ENCODE results near the gene RNF215.
"Not testable (repeated sequence)": the region's sequence is repeated elsewhere in the genome, so short reads cannot be mapped to it uniquely, and the experiment has no call there.

The RNF215 gene

DNA sequence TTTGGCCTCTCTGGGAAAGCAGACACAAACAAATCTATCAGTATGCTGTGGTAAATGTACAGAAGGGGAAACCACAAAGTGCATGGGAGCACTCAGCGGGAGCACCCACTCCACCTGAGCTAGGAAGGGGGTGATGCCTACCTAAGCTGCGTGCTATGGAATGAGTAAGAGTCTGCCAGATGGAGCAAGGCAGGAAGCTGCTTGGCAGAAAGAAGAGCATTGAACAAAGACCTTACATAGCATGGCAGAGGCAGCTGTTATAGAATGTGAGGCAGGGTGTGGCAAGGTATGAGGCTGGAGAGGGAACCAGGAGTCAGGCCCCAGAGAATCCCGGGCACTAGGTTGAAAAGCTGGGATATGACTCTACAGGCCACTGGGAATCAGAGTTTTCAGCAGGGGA lies 24.6 kb upstream of the RNF215 start:
- TF ChIP-seq TAF1 (IDR thresholded peaks at IDR 0.05; ENCODE audit: low read depth, low read length) (no peak), POU2F2 (IDR thresholded peaks at IDR 0.05; ENCODE audit: low read depth, low read length) (no peak), POLR2A (IDR thresholded peaks at IDR 0.05; ENCODE audit: low read depth, low read length) (no peak), SPI1 (IDR thresholded peaks at IDR 0.05; ENCODE audit: low read depth, low read length) (no peak), PAX5 (IDR thresholded peaks at IDR 0.05; ENCODE audit: insufficient read depth, low read length, severe bottlenecking) (no peak), POLR2AphosphoS5 (IDR thresholded peaks at IDR 0.05; ENCODE audit: low read depth, low read length) (no peak)
- FAIRE-seq (no peak), DNase-seq (ENCODE audit: insufficient read length, low spot score) (no peak)

- TF ChIP-seq POLR2A (IDR thresholded peaks at IDR 0.05; ENCODE audit: low read depth, low read length) (no peak), TAF1 (IDR thresholded peaks at IDR 0.05; ENCODE audit: low read depth, low read length) (no peak), SPI1 (IDR thresholded peaks at IDR 0.05; ENCODE audit: low read depth, low read length) (no peak), PAX5 (IDR thresholded peaks at IDR 0.05; ENCODE audit: insufficient read depth, low read length, severe bottlenecking) (no peak), POLR2AphosphoS5 (IDR thresholded peaks at IDR 0.05; ENCODE audit: low read depth, low read length) (no peak), POU2F2 (IDR thresholded peaks at IDR 0.05; ENCODE audit: low read depth, low read length) (no peak)
- DNase-seq (ENCODE audit: insufficient read length, low spot score): no peak
- no peak for FAIRE-seq
Observed at GRCh38 chr22:30408388-30409102, 21.3 kb upstream of the RNF215 start.

- FAIRE-seq (no peak), DNase-seq (ENCODE audit: insufficient read length, low spot score) (no peak)
- TF ChIP-seq POLR2AphosphoS5 (IDR thresholded peaks at IDR 0.05; ENCODE audit: low read depth, low read length) (no peak), POLR2A (IDR thresholded peaks at IDR 0.05; ENCODE audit: low read depth, low read length) (no peak), PAX5 (IDR thresholded peaks at IDR 0.05; ENCODE audit: insufficient read depth, low read length, severe bottlenecking) (no peak)
Observed at GRCh38 chr22:30406400-30406799, 19.2 kb upstream of the RNF215 start.

- FAIRE-seq: no peak
- TF ChIP-seq SPI1 (IDR thresholded peaks at IDR 0.05; ENCODE audit: low read depth, low read length) (no peak), POU2F2 (IDR thresholded peaks at IDR 0.05; ENCODE audit: low read depth, low read length) (no peak), PAX5 (IDR thresholded peaks at IDR 0.05; ENCODE audit: insufficient read depth, low read length, severe bottlenecking) (no peak), POLR2AphosphoS5 (IDR thresholded peaks at IDR 0.05; ENCODE audit: low read depth, low read length) (no peak), TAF1 (IDR thresholded peaks at IDR 0.05; ENCODE audit: low read depth, low read length) (no peak), POLR2A (IDR thresholded peaks at IDR 0.05; ENCODE audit: low read depth, low read length) (no peak)
- no peak for DNase-seq (ENCODE audit: insufficient read length, low spot score)
Observed at GRCh38 chr22:30405731-30406130, 18.5 kb upstream of the RNF215 start.

GRCh38 chr22:30404307-30404706 lies 17.1 kb upstream of the RNF215 start:
- no peak for DNase-seq (ENCODE audit: insufficient read length, low spot score)
- no peak for TF ChIP-seq SPI1 (IDR thresholded peaks at IDR 0.05; ENCODE audit: low read depth, low read length)
- TF ChIP-seq POLR2A (IDR thresholded peaks at IDR 0.05; ENCODE audit: low read depth, low read length): no peak
- TF ChIP-seq POLR2AphosphoS5 (IDR thresholded peaks at IDR 0.05; ENCODE audit: low read depth, low read length): no peak
- TF ChIP-seq PAX5 (IDR thresholded peaks at IDR 0.05; ENCODE audit: insufficient read depth, low read length, severe bottlenecking): no peak
- TF ChIP-seq POU2F2 (IDR thresholded peaks at IDR 0.05; ENCODE audit: low read depth, low read length): no peak
- no peak for FAIRE-seq

DNA sequence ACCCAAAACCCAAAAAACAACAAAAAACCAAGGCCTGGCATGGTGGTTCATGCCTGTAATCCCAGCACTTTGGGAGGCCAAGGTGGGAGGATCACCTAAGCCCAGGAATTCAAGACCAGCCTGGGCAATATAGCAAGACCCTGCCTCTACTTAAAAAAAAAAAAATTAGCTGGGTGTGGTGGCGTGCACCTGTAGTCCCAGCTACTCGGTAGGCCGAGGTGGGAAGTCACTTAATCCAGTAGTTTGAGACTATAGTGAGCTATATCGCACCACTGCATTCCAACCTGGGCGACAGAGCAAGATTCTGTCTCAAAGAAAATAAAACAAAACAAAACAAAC lies 15.5 kb upstream of the RNF215 start:
- DNase-seq (ENCODE audit: insufficient read length, low spot score); FAIRE-seq: not testable (repeated sequence)

DNA sequence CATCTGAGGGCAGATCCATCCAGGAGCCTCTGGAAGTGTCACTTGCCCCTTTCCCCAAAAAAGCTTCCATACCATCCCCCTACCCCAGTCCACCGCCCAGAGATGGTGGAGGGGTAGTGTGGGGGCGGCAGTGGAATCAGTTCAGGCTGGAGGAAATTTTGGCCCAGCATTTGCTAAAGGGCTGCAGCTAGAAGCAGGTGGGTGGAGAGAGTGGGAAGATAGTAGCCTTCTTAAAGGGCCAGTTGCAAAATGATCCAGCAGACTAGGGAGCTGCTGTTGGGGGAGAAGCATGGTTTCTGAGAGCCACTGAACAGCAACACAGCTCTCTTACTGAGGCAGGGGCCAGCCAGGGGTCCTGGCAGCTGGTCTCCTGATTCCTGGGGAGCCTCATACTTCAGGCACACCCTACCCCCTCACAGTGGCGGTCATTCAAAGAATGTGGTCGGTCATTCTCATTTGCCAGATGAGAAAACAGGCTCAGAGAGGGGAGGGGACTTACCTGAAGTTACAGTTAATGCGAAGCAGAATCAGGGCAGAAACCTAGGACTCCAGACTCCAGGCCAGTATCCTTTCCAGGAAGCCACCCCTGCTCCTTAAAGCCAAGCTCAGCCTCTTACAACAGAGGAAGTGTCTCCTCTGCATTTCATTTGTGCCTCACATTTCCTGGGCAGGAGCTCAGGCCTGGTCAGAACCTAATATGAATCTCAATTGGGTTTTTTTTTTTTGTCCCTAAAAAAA lies 15.0 kb upstream of the RNF215 start:
- DNase-seq (ENCODE audit: insufficient read length, low spot score) (no peak), FAIRE-seq (no peak)
- TF ChIP-seq TAF1 (IDR thresholded peaks at IDR 0.05; ENCODE audit: low read depth, low read length): no peak
- no peak for TF ChIP-seq POU2F2 (IDR thresholded peaks at IDR 0.05; ENCODE audit: low read depth, low read length)
- no peak for TF ChIP-seq SPI1 (IDR thresholded peaks at IDR 0.05; ENCODE audit: low read depth, low read length)
- TF ChIP-seq POLR2AphosphoS5 (IDR thresholded peaks at IDR 0.05; ENCODE audit: low read depth, low read length): no peak
- no peak for TF ChIP-seq POLR2A (IDR thresholded peaks at IDR 0.05; ENCODE audit: low read depth, low read length)
- no peak for TF ChIP-seq PAX5 (IDR thresholded peaks at IDR 0.05; ENCODE audit: insufficient read depth, low read length, severe bottlenecking)

DNA sequence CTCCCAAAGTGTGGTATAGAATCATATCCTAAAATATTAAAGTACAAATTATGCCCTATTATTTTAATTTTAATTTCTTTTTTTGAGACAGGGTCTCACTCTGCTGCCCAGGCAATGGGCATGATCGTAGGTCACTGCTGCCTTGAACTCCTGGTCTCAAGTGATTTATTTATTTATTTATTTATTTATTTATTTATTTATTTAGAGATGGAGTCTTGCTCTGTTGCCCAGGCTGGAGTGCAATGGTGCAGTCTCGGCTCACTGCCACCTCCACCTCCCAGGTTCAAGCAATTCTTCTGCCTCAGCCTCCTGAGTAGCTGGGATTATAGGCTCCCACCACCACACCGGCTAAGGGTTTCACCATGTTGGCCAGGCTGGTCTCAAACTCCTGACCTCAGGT lies 13.8 kb upstream of the RNF215 start:
- DNase-seq (ENCODE audit: insufficient read length, low spot score); FAIRE-seq: not testable (repeated sequence)

DNA sequence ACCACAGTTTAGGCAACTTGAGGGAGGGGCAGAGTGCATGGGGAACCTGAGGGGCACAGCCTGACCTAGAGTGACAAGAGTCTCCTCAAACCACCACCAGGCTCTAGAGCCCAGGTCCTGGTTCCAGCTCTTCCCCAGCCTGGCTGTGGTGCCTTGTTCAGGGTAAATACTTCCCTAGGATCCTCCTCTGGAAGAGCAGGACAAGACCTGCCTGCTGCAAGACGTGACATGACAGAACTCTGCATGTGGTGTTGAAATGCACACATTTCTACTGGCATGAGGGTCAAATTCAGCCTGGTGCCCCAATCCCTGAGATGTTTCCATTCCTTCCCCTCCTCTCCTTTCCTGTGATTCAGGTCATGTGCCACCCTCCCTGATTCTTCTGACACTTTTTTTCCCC lies 12.9 kb upstream of the RNF215 start:
- DNase-seq (ENCODE audit: insufficient read length, low spot score) (no peak), FAIRE-seq (no peak)
- no peak for TF ChIP-seq POU2F2 (IDR thresholded peaks at IDR 0.05; ENCODE audit: low read depth, low read length)
- no peak for TF ChIP-seq TAF1 (IDR thresholded peaks at IDR 0.05; ENCODE audit: low read depth, low read length)
- no peak for TF ChIP-seq POLR2AphosphoS5 (IDR thresholded peaks at IDR 0.05; ENCODE audit: low read depth, low read length)
- TF ChIP-seq POLR2A (IDR thresholded peaks at IDR 0.05; ENCODE audit: low read depth, low read length): no peak
- TF ChIP-seq SPI1 (IDR thresholded peaks at IDR 0.05; ENCODE audit: low read depth, low read length): no peak
- TF ChIP-seq PAX5 (IDR thresholded peaks at IDR 0.05; ENCODE audit: insufficient read depth, low read length, severe bottlenecking): no peak

GRCh38 chr22:30399718-30400117 lies 12.5 kb upstream of the RNF215 start:
- FAIRE-seq (no peak), DNase-seq (ENCODE audit: insufficient read length, low spot score) (no peak)
- TF ChIP-seq POLR2A (IDR thresholded peaks at IDR 0.05; ENCODE audit: low read depth, low read length) (no peak), POLR2AphosphoS5 (IDR thresholded peaks at IDR 0.05; ENCODE audit: low read depth, low read length) (no peak), TAF1 (IDR thresholded peaks at IDR 0.05; ENCODE audit: low read depth, low read length) (no peak)
